GM19372 (cell line): ENCODE data around the gene L1CAM.

Experiments
- ATAC-seq: cut with Tn5 transposase; IDR thresholded peaks from one replicate; pipeline ENCODE4 v1.9.1; 2021; ENCODE audit warnings: mild to moderate bottlenecking, low read depth, moderate library complexity; ENCODE audit not compliant: unreplicated experiment

L1CAM gene

DNA sequence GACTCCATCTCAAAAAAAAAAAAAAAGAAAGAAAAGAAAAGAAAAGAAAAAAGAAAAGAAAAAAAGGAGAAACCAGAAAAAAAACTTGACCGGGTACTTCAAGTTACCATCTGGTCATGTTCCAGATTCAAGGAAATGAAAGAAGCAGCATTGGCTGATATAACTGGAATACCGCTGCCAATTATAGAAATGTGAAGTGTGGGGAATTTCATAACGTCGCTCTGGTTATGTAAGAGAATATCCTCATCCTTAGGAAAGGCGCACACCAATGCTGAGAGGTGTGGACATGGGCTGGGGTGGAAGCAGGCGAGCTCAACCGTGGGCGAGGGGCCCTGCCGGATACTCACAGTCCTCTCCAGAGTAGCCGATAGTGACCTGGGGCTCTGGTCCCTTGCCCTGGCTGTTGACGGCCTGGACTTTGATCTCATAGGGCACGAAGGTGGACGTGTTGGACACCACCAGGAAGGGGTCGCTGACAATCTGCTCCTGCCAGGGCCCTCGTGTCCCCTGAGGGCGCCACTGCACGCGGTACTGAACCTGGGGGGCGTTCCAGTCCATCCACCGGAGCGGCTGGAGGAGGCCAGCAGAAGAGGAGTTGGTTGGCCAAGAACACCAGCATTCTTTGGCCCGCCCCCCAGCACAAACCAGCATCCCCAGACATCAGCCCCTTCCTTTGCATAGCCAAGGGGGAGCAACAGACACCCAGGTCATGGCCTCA lies 19.5 kb downstream of the L1CAM start:
- no peak for ATAC-seq

DNA sequence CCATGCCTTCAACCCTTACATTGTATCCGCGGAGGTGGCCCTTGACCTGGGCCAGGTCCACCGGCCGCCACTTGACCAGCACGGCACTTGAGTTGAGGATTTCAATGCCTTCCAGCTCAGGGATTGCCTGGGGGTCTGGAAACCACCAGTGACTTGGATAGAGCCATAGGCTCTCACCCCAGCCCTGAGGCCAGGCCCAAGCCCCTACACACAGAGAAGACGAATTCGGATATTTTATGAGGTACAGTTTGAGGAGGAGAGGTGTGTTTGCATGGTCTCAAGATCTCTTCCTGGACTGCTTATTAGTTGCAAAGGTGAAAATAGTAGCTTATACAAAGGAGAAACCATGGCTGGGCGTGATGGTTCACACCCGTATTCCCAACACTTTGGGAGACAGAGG lies 20.3 kb downstream of the L1CAM start:
- no peak for ATAC-seq

GRCh38 chrX:153865321-153865580 lies 20.7 kb downstream of the L1CAM start:
- ATAC-seq, result no peak

- no peak for ATAC-seq
These were observed 21.2 kb downstream of the L1CAM start for GRCh38 chrX:153864561-153865320.

GRCh38 chrX:153864101-153864500 lies 21.9 kb downstream of the L1CAM start:
- ATAC-seq, result no peak

- ATAC-seq, result no peak
These were observed 22.6 kb downstream of the L1CAM start for GRCh38 chrX:153863251-153863991.

- ATAC-seq, result no peak
These were observed 23.4 kb downstream of the L1CAM start for GRCh38 chrX:153862369-153863250.

- ATAC-seq, result no peak
These were observed 24.2 kb downstream of the L1CAM start for GRCh38 chrX:153861733-153862310.

DNA sequence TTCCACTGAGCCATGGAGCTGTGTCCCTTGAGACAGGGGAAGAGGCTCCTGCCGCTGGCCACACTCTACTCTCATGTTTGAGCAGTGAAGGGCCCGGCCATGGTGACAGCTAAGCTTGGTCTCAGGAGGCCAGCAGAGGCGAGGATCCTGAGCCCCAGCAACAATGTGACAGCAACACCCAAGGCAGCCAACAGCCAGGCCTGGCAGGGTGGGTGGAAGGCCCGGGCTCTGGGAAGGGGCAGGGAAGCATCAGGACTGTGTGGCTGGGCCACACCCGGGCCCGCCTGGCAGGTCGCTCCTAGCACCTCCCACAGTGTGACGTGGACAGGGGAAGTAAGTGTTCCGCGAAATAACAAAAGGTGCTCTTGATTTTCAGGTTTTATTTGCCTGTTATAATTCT lies 24.8 kb downstream of the L1CAM start:
- ATAC-seq, result no peak

- no peak for ATAC-seq
These were observed 28.5 kb downstream of the L1CAM start for GRCh38 chrX:153857348-153857903.

DNA sequence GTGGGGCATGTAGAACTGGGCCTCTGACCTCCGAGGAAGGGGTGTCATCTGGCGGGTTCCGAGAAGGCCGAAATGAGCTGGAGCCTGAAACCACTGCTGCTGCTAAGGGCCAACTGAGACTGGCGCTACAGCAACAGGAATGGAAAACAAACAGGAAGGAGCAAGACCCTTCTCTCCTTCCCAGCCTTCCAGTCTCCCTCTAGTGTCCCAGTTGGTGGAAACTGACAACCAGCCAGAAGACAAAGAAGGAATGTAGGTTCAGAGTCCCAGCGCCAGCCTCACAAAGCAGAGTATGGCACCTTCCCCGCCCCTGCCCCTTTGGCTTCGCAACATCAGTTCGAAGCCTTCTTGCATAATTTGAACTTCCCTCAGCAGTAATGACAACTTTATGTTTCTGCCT lies 31.3 kb downstream of the L1CAM start:
- no peak for ATAC-seq

- no peak for ATAC-seq
These were observed 32.1 kb downstream of the L1CAM start for GRCh38 chrX:153853902-153854267.

GRCh38 chrX:153853180-153853901 lies 32.6 kb downstream of the L1CAM start:
- ATAC-seq, result no peak

DNA sequence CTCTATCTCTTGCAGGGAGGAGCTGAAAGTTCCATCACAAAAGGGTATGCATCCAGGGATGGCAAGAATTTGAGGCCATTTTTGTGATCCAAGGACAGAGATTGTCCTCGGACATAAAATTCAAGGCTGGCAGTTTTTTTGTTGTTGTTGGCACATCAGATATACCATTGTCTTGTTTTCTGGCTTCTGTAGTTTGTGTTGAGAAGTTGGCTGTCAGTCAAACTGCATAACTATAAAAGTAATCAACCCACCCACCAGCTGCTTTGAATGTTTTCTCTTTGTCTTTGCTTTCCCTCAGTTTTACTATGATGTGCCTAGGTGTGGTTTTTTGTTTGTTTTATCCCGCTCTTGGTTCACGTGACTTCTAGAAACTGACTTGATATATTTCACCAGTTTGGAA lies 34.0 kb downstream of the L1CAM start:
- no peak for ATAC-seq

- no peak for ATAC-seq
These were observed 37.6 kb downstream of the L1CAM start for GRCh38 chrX:153848325-153848724.

GRCh38 chrX:153845842-153846241 lies 40.1 kb downstream of the L1CAM start:
- ATAC-seq, result no peak

- no peak for ATAC-seq
These were observed 40.8 kb downstream of the L1CAM start for GRCh38 chrX:153845195-153845594.

DNA sequence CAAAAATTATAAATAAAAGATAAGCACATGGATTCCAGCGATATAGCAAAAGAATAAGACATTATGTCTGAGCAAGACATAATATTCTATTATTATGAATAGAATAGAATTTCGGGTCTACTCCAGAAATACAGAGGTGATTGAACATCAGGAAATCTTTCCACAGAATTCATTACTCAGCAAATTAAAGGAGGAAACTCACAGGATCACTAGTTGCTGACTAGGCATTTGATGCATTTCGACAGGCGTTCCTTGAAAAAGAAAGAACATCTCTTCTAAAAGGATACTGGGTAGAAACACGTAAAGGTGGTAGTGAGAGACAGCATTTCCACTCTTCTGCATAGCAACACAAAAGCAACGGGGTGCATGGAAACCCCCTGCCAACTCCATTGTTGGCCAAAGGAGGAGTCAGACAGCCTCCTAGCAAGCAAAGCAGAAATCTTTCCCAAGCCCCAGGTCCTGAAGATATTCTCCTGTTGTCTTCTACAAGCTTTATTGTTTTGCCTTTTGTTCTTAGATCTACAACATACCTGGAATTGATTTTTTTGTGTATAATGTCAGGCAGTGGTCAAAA lies 41.4 kb downstream of the L1CAM start:
- no peak for ATAC-seq

DNA sequence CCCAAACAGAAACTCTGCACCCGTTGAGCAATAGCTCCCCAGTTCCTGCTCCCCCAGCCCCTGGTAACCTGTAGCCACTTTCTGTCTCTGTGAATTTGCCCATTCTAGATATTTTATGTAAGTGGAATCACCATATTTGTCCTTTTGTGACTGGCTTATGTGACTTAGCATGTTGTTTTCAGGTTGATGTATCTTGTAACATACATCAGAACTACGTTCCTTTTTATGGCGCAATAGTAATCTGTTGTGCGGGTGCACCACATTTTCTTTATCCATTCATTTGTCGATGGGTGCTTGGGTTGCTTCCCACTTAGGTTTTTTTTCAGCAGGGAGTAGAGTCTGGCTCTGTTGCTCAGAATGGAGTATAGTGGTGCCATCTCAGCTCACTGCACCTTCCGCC lies 49.1 kb downstream of the L1CAM start:
- ATAC-seq, result no peak
